ENCODE data around the gene CFAP161.

- TF ChIP-seq CTCF (conservative IDR thresholded peaks at IDR 0.05; ENCODE audit: low read depth in 2 of 2) (0 out of 4 replicates have a peak, but pooled peaks of 1 of the 2 experiments have one; percentile 18), POLR2AphosphoS5 (IDR thresholded peaks at IDR 0.05; ENCODE audit: low read depth) (no peak), EZH2phosphoT487 (IDR thresholded peaks at IDR 0.05; ENCODE audit: unreplicated experiment) (no peak), CREB1 (CRISPR knock-in tag; IDR thresholded peaks at IDR 0.05; ENCODE audit: low read depth) (no peak), EZH2 (IDR thresholded peaks at IDR 0.05; ENCODE audit: low read depth, unreplicated experiment) (no peak)
Observed at GRCh38 chr15:81152339-81152738, 18.3 kb downstream of the CFAP161 start.

Measured in GM23338 (cell line).